D721Med (cell line): Measurements from ENCODE around the gene SCNN1A.

Experiments used
- DNase-seq: peaks from one replicate; pipeline ENCODE4 v3.0.0; 2011; ENCODE audit warnings: low spot score; ENCODE audit not compliant: insufficient read length
- FAIRE-seq: peaks from 2 replicates; lab custom pipeline; 2011; peaks lifted over from hg19 to GRCh38; lab: Jason Lieb, UNC
- TF ChIP-seq, protein P1 (sequence below): IDR thresholded peaks from 2 replicates; pipeline ENCODE4 v1.5.1; 2012; ENCODE audit warnings: mild to moderate bottlenecking, control low read depth; ENCODE audit not compliant: insufficient read depth; ENCODE audit errors: missing control alignments

SCNN1A gene

DNA sequence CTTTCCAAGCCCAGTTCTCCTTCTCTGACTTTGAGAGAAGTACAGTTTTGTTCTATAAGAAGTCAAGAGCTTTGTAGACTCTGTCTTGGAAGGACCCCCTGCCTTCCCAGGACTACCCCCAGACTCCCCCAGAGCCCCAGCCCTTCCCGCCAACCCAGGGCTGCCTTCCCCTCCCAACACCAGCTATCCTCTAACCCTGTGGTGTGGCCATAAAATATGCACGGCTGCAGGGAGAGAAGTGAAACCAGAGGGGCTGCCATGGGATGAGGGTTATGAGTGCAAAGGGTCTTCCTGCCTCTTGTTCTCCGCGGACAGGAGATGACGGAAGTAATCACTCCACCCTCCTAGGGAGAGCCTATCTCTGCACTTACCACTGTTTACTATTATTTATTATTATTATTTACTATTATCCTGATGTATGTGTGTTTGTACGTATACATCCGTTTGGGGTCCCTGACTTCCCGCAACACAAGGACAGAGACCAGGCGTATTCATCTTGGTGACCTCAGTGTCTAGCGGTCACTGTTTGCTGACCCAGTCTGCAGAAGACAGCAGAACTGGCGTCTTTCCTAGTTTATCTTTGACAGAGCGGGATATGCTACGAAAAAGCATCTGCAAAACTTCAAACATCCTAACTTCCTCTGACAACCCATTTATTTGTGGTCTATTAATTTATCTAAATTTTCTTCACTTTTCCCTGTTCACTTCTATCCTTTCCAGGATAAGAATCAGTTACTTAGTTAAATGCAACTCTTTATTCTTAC lies 3.5 kb upstream of the SCNN1A start:
- FAIRE-seq: no peak
- no peak for DNase-seq
- TF ChIP-seq, protein P1, sequence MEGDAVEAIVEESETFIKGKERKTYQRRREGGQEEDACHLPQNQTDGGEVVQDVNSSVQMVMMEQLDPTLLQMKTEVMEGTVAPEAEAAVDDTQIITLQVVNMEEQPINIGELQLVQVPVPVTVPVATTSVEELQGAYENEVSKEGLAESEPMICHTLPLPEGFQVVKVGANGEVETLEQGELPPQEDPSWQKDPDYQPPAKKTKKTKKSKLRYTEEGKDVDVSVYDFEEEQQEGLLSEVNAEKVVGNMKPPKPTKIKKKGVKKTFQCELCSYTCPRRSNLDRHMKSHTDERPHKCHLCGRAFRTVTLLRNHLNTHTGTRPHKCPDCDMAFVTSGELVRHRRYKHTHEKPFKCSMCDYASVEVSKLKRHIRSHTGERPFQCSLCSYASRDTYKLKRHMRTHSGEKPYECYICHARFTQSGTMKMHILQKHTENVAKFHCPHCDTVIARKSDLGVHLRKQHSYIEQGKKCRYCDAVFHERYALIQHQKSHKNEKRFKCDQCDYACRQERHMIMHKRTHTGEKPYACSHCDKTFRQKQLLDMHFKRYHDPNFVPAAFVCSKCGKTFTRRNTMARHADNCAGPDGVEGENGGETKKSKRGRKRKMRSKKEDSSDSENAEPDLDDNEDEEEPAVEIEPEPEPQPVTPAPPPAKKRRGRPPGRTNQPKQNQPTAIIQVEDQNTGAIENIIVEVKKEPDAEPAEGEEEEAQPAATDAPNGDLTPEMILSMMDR: no peak

DNA sequence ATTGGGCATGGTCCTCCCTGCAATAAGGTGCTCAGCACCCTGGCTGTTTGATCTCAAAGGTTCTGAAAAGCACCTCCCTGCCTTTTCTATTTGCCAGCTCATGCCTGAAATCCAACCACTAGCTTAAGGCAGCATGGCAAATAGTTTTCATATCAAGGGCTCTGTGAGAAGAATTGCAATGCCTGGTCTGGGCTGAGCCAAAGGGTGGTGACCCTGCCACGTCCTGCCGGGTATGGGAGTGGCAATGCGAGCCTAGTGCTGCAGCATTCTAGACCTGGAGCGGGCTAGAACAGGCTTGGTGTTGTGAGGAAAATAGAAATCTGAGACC lies 2.3 kb upstream of the SCNN1A start:
- DNase-seq (no peak), FAIRE-seq (no peak)
- TF ChIP-seq, protein P1: no peak

DNA sequence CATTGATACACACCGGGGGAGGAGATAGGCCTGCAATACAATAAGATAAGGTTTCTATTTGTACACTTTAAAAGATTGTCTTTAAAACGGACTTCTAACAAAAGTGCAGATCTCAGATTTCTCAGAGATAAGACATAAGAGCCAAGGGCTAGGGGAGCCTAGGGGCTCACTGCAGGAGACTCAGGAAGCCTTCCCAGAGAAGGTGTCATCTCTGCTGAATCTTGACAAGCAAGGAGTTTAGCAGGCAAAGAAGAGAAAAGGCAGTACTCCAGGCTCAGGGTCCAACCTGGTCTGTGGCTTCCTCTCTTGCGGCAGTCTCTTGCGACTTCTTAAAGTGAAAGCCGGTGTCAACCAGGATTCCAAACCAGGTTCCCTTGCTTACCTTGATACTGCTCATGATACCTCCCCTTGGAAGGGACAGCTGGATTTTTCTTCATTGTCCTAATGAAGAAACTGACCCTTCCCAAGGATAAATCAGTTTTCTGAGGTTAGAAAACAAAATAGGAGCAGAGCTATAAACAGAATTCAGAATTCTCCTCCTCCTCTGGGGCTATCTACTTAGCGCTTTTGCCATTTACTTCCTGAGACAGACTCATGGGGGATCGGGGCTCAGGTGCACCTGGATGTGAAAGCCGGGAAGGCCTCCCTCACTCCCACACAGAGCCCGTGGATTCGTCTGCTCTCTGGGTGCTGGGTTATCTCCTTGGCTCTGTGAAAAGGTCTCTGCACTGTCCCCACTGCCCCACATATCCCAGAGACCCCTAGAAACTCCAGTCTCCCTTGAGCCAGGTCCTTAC lies 1.7 kb upstream of the SCNN1A start:
- no peak for FAIRE-seq
- DNase-seq: no peak
- TF ChIP-seq, protein P1: no peak

DNA sequence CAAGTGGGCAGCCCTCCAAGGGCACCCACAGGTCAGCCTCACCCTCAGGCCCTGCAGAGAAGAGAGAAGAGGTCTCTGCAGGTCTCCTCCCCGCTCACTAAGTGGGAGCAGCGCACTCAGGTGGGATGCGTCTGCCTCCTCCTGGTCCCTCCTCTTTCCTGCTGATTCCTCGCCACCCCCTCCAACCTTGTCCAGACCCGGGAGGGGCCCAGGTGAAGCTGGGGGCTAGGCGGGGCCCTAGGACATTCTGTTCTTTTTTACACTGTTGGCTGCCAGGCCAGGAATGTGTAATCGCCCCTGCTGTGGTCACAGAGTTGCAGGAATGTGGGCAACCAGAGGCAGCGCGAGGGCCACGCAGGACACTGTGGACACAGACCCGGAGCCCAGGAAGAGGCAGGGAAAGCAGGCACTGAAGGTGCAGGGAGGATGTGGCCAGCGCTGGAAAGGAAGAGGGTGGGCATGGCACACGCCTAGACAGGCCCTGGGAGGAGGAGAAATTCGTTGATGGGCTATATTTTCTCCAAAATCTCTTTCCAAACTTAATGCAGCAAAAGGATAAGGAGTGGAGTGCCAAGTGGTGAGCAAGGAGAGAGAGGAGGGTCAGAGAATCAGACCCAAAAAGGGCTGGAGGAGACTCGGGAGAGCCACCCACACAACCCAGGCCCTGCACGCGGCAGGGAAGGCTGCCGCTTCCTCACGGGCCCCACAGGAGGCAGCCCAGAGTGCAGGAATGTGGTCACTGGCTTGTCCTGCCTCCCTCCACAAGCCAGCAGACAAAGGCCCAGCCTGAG lies 911 bp upstream of the SCNN1A start:
- TF ChIP-seq, protein P1: no peak
- FAIRE-seq (no peak), DNase-seq (no peak)

DNA sequence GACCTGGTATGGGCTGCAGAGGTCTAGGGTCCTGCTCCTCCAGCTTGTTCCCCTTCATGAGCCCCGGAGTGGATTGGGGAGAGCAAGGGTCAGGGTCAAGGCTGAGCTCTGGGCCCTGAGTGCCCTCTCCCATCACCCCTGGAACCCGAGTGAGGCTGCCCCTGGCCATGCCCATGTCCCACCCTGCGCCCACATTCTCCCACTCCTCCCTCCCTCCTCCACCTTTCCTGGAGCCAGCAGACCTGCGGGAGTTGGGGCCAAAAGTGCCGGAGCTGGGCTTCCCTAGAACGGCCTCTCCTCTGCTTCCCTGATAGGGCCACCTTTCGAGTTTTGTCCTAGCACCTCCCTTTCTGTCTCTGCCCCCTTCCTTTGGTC lies 590 bp downstream of the SCNN1A start:
- DNase-seq: no peak
- no peak for FAIRE-seq
- TF ChIP-seq, protein P1: no peak

DNA sequence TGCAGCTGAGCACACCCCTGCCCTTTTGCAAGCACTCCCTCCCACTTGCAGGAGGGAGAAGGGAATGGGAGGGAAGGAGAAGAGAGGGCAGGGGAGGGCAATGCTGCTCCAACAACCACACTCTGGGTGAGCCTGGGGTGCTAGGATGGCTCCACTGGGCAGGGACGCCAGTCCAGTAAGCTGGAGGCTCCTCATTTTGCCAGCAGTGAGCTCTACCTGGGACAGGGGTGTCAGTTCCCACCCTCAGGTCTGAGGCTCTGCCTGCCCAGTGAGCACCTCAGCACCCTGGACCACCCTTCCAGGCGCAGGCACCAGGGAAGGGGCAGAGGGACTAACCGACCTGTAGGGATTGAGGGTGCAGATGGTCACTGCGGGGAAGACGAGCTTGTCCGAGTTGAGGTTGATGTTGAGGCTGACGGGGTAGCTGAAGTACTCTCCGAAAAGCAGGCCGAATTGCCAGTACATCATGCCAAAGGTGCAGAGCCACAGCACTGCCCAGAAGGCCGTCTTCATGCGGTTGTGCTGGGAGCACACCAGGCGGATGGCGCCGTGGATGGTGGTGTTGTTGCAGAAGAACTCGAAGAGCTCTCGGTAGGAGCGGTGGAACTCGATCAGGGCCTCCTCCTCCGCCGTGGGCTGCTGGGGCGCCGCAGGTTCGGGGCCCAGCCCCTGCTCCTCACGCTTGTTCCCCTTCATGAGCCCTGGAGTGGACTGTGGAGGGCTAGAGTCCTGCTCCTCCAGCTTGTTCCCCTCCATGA lies 1.2 kb downstream of the SCNN1A start:
- FAIRE-seq: no peak
- TF ChIP-seq, protein P1: no peak
- DNase-seq: no peak
